WTC11 (cell line): ENCODE measurements around the gene MOGAT1.

Experiments
- ATF1 ChIP-seq: sonication (generic); formaldehyde crosslinking; IDR thresholded peaks from 2 replicates; pipeline ENCODE4 v1.8.1; 2023; ENCODE audit warnings: mild to moderate bottlenecking, moderate library complexity, missing genetic modification reagents
- CBFB ChIP-seq: sonication (generic); formaldehyde crosslinking; IDR thresholded peaks from 2 replicates; pipeline ENCODE4 v1.8.1; 2022; ENCODE audit warnings: mild to moderate bottlenecking, low read depth, missing genetic modification reagents
- ETV6 ChIP-seq: sonication (generic); formaldehyde crosslinking; IDR thresholded peaks from 2 replicates; pipeline ENCODE4 v1.8.1; 2022; ENCODE audit warnings: mild to moderate bottlenecking, missing genetic modification reagents
- FOXJ3 ChIP-seq: sonication (generic); formaldehyde crosslinking; IDR thresholded peaks from 2 replicates; pipeline ENCODE4 v1.9.0; 2021; ENCODE audit warnings: missing genetic modification reagents, mild to moderate bottlenecking, borderline replicate concordance
- JUN ChIP-seq: sonication (generic); formaldehyde crosslinking; IDR thresholded peaks from 2 replicates; pipeline ENCODE4 v1.8.0; 2023; ENCODE audit warnings: mild to moderate bottlenecking, missing genetic modification reagents
- MYBL2 ChIP-seq: sonication (generic); formaldehyde crosslinking; IDR thresholded peaks from 2 replicates; pipeline ENCODE4 v1.8.1; 2023; ENCODE audit warnings: mild to moderate bottlenecking, moderate library complexity, missing genetic modification reagents
- NR1H2 ChIP-seq: sonication (generic); formaldehyde crosslinking; IDR thresholded peaks from 2 replicates; pipeline ENCODE4 v1.9.0; 2021; ENCODE audit warnings: mild to moderate bottlenecking, moderate library complexity, missing genetic modification reagents
- ZBTB21 ChIP-seq: sonication (generic); formaldehyde crosslinking; IDR thresholded peaks from 2 replicates; pipeline ENCODE4 v1.8.1; 2023; ENCODE audit warnings: mild to moderate bottlenecking, missing genetic modification reagents, borderline replicate concordance
- TF ChIP-seq, protein P1 (sequence below): fragments of 200-600 bp; IDR thresholded peaks from 2 replicates; pipeline ENCODE4 v1.8.0; 2022; ENCODE audit warnings: antibody characterized with exemption
- TF ChIP-seq, protein P2 (sequence below): sonication (generic); formaldehyde crosslinking; IDR thresholded peaks from 2 replicates; pipeline ENCODE4 v1.8.1; 2023; ENCODE audit warnings: mild to moderate bottlenecking, missing genetic modification reagents, moderate library complexity
- TF ChIP-seq, protein P3 (sequence below): sonication (generic); formaldehyde crosslinking; IDR thresholded peaks from 2 replicates; pipeline ENCODE4 v1.8.0; 2022; ENCODE audit warnings: mild to moderate bottlenecking, missing genetic modification reagents
- TF ChIP-seq, protein P4 (sequence below): sonication (generic); formaldehyde crosslinking; IDR thresholded peaks from 2 replicates; pipeline ENCODE4 v1.8.1; 2023; ENCODE audit warnings: mild to moderate bottlenecking, missing genetic modification reagents, moderate library complexity

DNA sequence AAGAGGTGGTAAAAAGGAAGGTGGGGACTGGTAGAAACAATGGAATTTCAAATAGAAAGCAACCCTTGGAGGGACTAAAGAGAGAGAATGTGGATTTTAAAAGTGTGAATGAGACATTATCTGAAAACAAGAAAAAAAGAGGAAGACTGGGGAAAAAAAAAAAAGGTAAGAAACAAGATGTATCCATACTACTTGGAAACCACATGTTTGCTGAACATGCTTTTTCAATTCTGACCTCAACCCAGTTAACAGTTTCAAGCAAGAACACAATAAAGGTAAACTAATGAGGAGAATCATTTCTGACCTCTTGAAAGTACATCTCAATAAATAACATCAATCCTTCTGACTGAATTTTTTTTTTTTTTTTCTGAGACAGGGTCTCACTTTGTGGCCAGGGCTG is 18.2 kb upstream of the MOGAT1 start:
- TF ChIP-seq ATF1 (CRISPR knock-in tag), result no peak
- TF ChIP-seq CBFB (CRISPR knock-in tag), result no peak
- TF ChIP-seq, protein P1, sequence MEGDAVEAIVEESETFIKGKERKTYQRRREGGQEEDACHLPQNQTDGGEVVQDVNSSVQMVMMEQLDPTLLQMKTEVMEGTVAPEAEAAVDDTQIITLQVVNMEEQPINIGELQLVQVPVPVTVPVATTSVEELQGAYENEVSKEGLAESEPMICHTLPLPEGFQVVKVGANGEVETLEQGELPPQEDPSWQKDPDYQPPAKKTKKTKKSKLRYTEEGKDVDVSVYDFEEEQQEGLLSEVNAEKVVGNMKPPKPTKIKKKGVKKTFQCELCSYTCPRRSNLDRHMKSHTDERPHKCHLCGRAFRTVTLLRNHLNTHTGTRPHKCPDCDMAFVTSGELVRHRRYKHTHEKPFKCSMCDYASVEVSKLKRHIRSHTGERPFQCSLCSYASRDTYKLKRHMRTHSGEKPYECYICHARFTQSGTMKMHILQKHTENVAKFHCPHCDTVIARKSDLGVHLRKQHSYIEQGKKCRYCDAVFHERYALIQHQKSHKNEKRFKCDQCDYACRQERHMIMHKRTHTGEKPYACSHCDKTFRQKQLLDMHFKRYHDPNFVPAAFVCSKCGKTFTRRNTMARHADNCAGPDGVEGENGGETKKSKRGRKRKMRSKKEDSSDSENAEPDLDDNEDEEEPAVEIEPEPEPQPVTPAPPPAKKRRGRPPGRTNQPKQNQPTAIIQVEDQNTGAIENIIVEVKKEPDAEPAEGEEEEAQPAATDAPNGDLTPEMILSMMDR, result no peak
- TF ChIP-seq MYBL2, result no peak
- TF ChIP-seq, protein P2, sequence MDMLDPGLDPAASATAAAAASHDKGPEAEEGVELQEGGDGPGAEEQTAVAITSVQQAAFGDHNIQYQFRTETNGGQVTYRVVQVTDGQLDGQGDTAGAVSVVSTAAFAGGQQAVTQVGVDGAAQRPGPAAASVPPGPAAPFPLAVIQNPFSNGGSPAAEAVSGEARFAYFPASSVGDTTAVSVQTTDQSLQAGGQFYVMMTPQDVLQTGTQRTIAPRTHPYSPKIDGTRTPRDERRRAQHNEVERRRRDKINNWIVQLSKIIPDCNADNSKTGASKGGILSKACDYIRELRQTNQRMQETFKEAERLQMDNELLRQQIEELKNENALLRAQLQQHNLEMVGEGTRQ, result no peak
- TF ChIP-seq ZBTB21, result no peak
- TF ChIP-seq, protein P3, sequence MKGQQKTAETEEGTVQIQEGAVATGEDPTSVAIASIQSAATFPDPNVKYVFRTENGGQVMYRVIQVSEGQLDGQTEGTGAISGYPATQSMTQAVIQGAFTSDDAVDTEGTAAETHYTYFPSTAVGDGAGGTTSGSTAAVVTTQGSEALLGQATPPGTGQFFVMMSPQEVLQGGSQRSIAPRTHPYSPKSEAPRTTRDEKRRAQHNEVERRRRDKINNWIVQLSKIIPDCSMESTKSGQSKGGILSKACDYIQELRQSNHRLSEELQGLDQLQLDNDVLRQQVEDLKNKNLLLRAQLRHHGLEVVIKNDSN (CRISPR knock-in tag), result no peak
- no peak for TF ChIP-seq NR1H2 (CRISPR knock-in tag)
- TF ChIP-seq ETV6 (CRISPR knock-in tag), result no peak
- no peak for TF ChIP-seq FOXJ3 (CRISPR knock-in tag)
- no peak for TF ChIP-seq JUN (CRISPR knock-in tag)
- TF ChIP-seq, protein P4, sequence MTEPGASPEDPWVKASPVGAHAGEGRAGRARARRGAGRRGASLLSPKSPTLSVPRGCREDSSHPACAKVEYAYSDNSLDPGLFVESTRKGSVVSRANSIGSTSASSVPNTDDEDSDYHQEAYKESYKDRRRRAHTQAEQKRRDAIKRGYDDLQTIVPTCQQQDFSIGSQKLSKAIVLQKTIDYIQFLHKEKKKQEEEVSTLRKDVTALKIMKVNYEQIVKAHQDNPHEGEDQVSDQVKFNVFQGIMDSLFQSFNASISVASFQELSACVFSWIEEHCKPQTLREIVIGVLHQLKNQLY (CRISPR knock-in tag), result no peak
